GM19043 (cell line): Measurements from ENCODE around the gene BMAL1.
A peak's percentile ranks its signal among the peaks of the same experiment; 100 is the strongest.

Experiments
- ATAC-seq: cut with Tn5 transposase; IDR thresholded peaks from one replicate; pipeline ENCODE4 v1.9.1; 2021; ENCODE audit warnings: low read depth; ENCODE audit not compliant: unreplicated experiment

Gene BMAL1

GRCh38 chr11:13290221-13290980 is 12.8 kb downstream of the BMAL1 start:
- no peak for ATAC-seq

- no peak for ATAC-seq
These were observed 13.8 kb downstream of the BMAL1 start for GRCh38 chr11:13291361-13291760.

- no peak for ATAC-seq
These were observed 14.2 kb downstream of the BMAL1 start for GRCh38 chr11:13291800-13292199.

- ATAC-seq, result no peak
These were observed 15.4 kb downstream of the BMAL1 start for GRCh38 chr11:13292970-13293369.

- ATAC-seq, result no peak
These were observed 16.6 kb downstream of the BMAL1 start for GRCh38 chr11:13294178-13294577.

- no peak for ATAC-seq
These were observed 17.4 kb downstream of the BMAL1 start for GRCh38 chr11:13294771-13295579.

- no peak for ATAC-seq
These were observed 19.8 kb downstream of the BMAL1 start for GRCh38 chr11:13297308-13297916.

GRCh38 chr11:13297917-13298356 is 20.3 kb downstream of the BMAL1 start:
- ATAC-seq, result no peak

GRCh38 chr11:13298765-13299164 is 21.2 kb downstream of the BMAL1 start:
- no peak for ATAC-seq

- ATAC-seq, result no peak
These were observed 23.9 kb downstream of the BMAL1 start for GRCh38 chr11:13301522-13301921.

- ATAC-seq, result no peak
These were observed 24.9 kb downstream of the BMAL1 start for GRCh38 chr11:13302420-13302958.

- ATAC-seq, result peak; percentile 55
These were observed 26.4 kb downstream of the BMAL1 start for GRCh38 chr11:13303668-13304649.

GRCh38 chr11:13304655-13305335 is 27.2 kb downstream of the BMAL1 start:
- no peak for ATAC-seq

GRCh38 chr11:13308704-13309103 is 31.1 kb downstream of the BMAL1 start:
- no peak for ATAC-seq

GRCh38 chr11:13309156-13309555 is 31.6 kb downstream of the BMAL1 start:
- no peak for ATAC-seq

GRCh38 chr11:13310443-13310842 is 32.9 kb downstream of the BMAL1 start:
- ATAC-seq, result no peak

GRCh38 chr11:13311570-13311969 is 34.0 kb downstream of the BMAL1 start:
- no peak for ATAC-seq

GRCh38 chr11:13313005-13313819 is 35.6 kb downstream of the BMAL1 start:
- ATAC-seq, result no peak
